GF-D8 (cell line): ENCODE data around the gene SUPT5H.
"Not testable (repeated sequence)": the region's sequence is repeated elsewhere in the genome, so short reads cannot be mapped to it uniquely, and the experiment has no call there.

ENCODE experiments used
- DNase-seq: peaks from one replicate; lab custom pipeline; 2025; lab: John Stamatoyannopoulos, UW

SUPT5H gene

GRCh38 chr19:39425744-39426143, 19.6 kb upstream of the SUPT5H start:
- DNase-seq = no peak

DNA sequence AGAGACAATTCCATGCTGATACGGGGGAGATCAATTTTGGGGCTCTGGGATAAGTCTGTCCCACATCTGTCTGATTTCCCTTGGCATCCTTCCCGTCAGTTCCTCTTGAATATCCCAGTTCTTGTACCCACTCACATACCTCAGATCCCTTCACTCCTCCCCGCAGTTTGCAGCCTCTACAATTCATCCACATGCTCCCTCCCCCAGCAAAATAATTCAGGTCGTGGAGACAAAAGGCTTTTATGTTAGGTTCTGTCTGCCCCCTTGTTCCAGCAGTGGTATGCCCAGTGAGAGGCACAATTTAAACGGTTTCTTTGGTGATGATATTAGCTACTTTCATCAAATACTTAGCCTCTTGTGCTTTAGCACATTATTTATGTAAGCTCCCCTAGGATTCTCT, 19.2 kb upstream of the SUPT5H start:
- no peak for DNase-seq

- DNase-seq = no peak
These were observed 17.7 kb upstream of the SUPT5H start for GRCh38 chr19:39427707-39428106.

GRCh38 chr19:39428283-39429112, 16.9 kb upstream of the SUPT5H start:
- DNase-seq = no peak

DNA sequence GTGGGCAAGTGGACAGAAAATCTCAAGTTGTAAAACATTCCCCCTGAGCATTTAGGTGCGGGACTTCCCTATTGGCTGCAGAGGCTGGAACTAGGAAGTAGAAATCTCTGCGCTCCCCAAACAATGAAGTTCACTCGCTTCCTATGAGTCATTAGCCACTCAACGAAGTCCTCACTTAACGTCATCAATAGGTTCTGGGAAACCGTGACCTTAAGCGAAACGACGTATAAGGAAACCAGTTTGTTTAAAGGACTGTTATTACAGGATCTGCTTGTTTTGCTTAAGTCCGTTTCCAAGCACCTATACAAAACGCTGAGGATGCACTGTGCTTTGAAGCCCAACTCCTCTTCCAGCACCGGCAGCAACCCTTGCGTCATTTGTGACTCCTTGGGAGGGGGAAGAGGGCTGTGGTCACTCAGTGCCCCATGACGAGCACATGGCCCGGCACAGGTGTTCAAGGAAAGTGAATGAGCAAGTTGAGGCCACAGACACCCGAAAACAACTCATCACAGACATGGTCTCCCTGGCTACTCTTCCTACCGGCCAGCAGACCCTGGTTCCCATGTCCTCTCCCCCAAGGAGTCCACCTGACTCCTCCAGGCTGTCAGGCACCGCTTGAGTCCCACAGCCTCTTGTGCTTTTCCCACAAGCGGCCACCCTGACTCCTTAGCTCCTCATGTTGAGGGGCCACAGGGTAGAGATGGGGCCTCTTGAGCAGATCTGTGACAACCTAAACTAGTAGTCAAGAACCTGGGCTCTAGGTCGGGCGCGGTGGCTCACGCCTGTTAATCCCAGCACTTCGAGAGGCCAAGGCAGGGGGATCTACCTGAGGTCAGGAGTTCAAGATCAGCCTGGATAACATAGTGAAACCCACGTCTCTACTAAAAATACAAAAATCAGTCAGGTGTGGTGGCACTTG, 14.4 kb upstream of the SUPT5H start:
- peak; percentile 57 for DNase-seq

GRCh38 chr19:39432677-39433025, 12.7 kb upstream of the SUPT5H start:
- DNase-seq = no peak

DNA sequence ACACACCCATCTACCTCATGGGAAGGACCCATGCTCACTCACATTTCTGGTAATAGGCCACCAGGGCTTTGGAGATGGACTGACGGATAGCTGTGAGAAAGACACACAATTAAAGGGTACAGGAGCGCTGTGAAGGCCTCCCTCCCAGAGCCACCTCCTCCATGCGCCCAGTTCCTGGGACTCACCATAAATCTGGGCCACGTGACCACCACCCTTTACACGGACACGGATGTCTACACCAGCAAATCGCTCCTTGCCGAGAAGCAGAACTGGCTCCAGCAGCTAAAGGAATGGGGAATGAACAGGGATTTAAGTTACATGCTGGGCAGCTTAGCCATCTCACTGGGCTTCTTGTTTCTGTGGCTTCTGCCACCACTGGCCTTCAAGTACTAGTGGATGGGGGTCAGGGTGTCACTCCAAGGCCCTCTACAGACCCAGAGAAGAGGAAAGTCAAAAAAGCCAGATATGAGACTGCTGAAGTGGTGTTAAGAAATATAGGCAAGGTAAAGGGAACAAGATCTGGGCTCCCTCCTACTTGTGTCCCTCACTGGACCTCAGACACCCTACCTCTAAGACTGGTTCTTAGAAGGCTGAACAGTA, 11.8 kb upstream of the SUPT5H start:
- DNase-seq = no peak

DNA sequence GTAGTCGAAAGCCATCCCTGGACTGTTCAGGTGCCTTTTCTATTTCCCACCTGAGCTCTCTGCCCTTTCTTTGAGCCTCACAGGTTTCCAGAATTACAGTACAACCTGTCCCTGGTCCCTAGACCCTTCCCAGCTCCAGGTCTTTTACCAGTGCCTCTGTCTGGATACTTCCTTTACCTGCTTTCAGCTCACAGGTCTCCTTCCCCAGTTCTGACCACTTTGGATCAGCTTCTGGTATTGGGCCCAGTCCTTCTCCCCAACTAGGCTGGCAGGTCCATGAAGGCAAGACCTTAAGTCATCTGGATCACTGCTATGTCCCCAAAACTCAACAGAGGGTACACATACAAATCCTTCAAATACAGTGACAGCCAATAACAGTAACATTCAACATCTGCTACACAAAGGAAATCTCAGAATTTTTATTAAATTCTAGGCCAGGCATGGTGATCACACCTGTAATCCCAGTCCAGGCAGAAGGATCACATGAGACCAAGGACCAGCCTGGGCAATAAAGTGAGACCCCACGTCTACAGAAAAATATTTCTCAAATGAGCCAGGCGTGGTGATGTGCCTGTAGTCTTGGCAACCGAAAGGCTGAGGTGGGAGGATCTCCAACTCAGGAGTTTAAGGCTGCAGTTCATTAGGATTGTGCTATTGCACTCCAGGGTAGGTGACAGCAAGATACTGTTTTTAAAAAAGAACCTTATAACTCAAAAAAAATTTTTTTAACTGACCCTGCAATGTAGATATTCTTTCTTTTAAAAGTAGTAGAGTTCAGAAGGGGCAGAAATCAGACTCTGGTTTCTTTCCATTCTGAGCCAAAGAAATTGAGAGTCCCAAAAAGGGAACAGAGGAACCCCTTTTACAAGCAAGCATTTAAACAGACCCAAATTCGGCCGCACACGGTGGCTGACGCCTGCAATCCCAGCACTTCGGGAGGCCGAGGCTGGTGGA, 11.0 kb upstream of the SUPT5H start:
- no peak for DNase-seq

DNA sequence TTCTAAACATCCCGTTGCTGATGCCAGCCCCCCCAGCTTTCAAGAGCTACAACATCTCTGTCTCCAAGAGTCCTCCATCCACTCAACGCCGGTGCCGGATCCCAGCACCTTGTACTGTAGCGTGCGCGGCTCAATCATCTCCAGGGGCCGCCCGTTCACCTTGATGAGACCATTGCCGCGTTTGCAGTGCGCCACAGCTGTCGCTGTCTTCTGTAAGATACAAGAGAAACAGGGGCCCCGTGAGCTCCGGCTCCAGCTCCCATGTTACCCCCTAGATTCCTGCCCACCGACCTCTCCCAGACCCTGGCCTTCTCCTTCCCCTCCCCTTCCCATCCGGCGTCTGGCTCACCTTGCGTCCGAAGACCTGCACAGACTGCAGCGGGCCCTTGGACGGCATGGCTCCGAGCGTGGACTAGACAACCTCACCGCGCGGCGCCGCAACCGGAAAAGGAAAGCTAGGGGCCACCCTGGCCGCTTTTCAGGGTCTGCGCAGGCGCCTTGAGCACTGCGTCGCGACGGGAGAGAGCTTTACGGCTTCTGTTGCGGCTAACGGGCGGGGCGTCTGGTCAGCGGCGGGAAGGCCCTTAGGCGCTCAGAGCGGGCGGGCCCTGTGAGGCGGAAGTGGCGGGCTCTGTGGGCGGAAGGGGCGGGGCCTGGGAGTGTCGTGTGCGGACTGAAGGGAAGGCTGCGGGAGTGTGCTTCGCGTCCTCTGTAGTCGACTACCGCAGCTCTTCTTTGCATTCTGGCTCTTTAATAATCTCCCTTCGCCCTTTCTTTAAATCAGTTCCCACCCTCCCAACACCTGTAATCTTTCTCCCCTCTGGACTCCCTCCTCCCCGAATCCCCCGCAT, 9.7 kb upstream of the SUPT5H start, which contains the start of gene RPS16:
RPS16 (minus strand) TSS at position 451 of the 851 bp plus-strand sequence; CDS start at position 397, 54 bp downstream.
- DNase-seq = peak; percentile 95

GRCh38 chr19:39436350-39436716, 9.0 kb upstream of the SUPT5H start:
- no peak for DNase-seq

DNA sequence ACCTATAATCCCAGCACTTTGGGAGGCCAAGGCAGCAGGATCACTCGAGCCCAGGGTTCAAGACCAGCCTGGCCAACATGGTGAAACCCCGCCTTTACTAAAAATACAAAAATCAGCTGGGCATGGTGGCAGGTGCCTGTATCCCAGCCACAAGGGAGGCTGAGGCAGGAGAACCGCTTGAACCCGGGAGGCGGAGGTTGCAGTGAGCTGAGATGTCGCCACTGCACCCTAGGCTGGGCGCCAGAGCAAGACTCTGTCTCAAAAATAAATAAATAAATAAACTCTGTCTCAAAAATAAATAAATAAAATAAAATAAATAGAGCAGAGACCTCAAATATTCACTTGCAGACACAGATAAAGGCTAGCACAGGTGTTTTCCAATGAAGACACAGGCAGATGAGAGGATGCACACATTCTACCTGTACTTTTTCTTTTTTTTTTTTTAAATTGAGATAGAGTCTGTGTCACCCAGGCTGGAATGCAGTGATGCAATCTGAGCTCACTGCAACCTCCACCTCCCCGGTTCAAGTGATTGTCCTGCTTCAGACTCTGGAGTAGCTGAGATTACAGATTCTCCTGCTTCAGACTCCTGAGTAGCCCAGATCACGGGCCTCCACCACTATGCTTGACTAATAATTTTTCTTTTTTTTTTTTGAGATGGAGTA, 7.0 kb upstream of the SUPT5H start:
- DNase-seq = no peak

DNA sequence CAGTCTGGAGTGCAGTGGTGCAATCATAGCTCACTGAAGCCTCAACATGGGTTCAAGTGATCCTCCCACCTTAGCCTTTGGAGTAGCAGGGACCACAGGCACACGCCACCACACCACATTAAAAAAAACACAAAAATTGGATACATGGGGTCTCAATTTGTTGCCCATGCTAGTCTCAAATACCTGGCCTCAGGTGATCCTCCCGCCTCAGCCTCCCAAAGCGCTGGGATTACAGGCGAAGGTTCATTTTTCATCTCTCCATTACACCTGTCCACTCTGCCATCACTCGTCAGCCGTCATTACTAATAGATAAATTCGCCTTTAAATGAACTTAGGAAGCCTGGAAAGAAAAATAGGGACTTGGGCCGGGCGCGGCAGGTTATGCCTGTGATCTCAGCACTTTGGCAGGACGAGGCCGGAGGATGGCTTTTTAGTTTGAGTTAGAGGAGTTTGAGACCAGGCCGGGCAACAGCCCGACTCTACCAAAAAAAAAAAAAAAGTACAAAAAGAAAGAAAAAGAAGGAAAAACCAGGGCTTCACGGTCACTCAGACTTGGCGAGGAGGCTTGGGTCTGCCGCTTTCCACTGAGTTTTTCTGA, 685 bp upstream of the SUPT5H start:
- no peak for DNase-seq

- no peak for DNase-seq
These were observed 1.1 kb downstream of the SUPT5H start for GRCh38 chr19:39446365-39447084.

DNA sequence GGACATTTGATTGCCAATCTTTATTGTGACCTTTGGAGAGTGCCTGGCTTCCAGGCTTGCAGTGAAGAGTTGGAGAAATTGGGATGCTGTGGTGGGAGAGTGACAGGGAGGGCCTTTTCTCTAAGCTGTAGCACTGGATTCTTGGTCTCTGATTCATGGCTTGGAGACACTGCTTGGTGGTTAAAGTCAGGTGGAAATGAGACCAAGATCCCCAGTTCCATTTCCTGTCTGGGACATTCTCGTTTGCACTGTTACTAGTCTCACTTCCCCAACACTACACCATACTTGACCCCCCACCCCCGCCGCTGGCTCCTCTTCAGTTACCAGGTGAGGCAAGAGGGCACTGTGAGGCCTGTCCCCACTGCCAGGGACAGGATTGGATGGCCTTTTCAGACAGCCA, 2.9 kb downstream of the SUPT5H start:
- no peak for DNase-seq

DNA sequence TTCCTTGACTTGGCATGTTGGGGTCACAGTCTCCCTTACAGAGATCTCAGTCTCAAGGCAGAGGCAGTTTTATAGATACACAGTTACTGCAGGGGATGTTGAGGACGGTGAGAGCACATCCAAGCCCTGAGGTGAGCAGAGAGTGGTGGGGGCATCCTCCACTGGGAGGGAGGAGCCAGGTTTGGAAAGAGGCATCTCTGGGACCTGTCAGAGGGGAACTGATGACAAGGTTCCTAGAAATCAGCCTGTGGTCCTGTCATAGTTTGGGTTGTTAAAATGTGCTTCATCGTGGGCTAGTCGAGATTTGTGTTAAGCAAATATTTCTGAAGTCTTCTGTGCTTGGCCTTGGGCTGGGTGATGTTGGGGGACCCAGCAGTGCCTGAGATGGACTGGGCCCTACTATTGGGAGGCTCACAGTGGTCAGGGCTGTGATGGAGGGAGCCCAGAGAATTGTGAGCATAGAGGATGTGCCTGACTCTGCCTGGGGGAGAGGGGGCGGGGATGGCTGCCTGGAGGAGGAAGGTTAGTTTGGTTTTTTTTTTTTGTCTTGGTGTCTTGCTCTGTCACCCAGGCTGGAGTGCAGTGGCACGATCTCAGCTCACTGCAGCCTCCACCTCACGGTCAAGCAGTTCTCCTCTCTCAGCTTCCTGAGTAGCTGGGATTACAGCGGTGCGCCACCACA, 3.9 kb downstream of the SUPT5H start:
- DNase-seq = no peak

- not testable (repeated sequence) for DNase-seq
These were observed 5.9 kb downstream of the SUPT5H start for GRCh38 chr19:39451257-39451656.

GRCh38 chr19:39463403-39463802, 18.0 kb downstream of the SUPT5H start:
- DNase-seq = no peak
